DND-41 (cell line): Measurements from ENCODE around the gene EHBP1.

Experiments used
- ATAC-seq: fragments of 200-7000 bp; cut with Tn5 transposase; 3 replicates; pipeline ENCODE4 v1.9.1; 2021; ENCODE audit warnings: low read depth; ENCODE audit not compliant: insufficient read depth
- DNase-seq: peaks from one replicate; pipeline ENCODE4 v3.0.0-alpha.2; 2020
- H2AFZ ChIP-seq: 2 replicates; pipeline ENCODE4 v1.6.0; 2012; ENCODE audit warnings: low read depth, low read length
- H3K27ac ChIP-seq: 2 replicates; pipeline ENCODE4 v1.5.1; 2012; ENCODE audit warnings: low read length, inconsistent platforms
- H3K27me3 ChIP-seq: fragments of 200-600 bp; sonication (generic); 2 replicates; pipeline ENCODE4 v1.6.0; 2012; ENCODE audit warnings: low read length, mild to moderate bottlenecking, inconsistent platforms; ENCODE audit not compliant: insufficient read depth, poor library complexity
- H3K36me3 ChIP-seq: 2 replicates; pipeline ENCODE4 v1.5.1; 2012; ENCODE audit warnings: low read length, inconsistent platforms; ENCODE audit not compliant: insufficient read depth
- H3K4me1 ChIP-seq: 2 replicates; pipeline ENCODE4 v1.5.1; 2012; ENCODE audit warnings: mild to moderate bottlenecking, low read length; ENCODE audit not compliant: insufficient read depth
- H3K4me2 ChIP-seq: 2 replicates; pipeline ENCODE4 v1.6.0; 2012; ENCODE audit warnings: mild to moderate bottlenecking, moderate library complexity, low read length, inconsistent platforms; ENCODE audit not compliant: insufficient read depth
- H3K4me3 ChIP-seq, 2 experiments: fragments of 200-600 bp in 1 of 2; shearing (Covaris generic) in 1 of 2; 2 replicates each; pipeline ENCODE4 v1.5.1; 2012 to 2016; ENCODE audit warnings: inconsistent platforms in 2 of 2, low read length in 2 of 2, mild to moderate bottlenecking in 2 of 2, low read depth in 1 of 2, moderate library complexity in 1 of 2
- H3K79me2 ChIP-seq: 2 replicates; pipeline ENCODE4 v1.6.0; 2012; ENCODE audit warnings: low read length, inconsistent platforms; ENCODE audit not compliant: insufficient read depth
- H3K9ac ChIP-seq: 2 replicates; pipeline ENCODE4 v1.6.0; 2012; ENCODE audit warnings: low read depth, mild to moderate bottlenecking, inconsistent platforms, low read length, moderate library complexity
- H3K9me3 ChIP-seq: 2 replicates; pipeline ENCODE4 v1.5.1; 2012; ENCODE audit warnings: low read length, moderate library complexity, mild to moderate bottlenecking, inconsistent platforms; ENCODE audit not compliant: insufficient read depth, severe bottlenecking
- H4K20me1 ChIP-seq: 2 replicates; pipeline ENCODE4 v1.6.0; 2012; ENCODE audit warnings: low read length; ENCODE audit not compliant: insufficient read depth
- CTCF ChIP-seq: IDR thresholded peaks from 2 replicates; pipeline ENCODE4 v1.5.1; 2012; ENCODE audit warnings: borderline replicate concordance, low read length, moderate library complexity, mild to moderate bottlenecking; ENCODE audit not compliant: poor library complexity, severe bottlenecking; ENCODE audit errors: extremely low read depth
- EZH2 ChIP-seq: IDR thresholded peaks from 3 replicates; pipeline ENCODE4 v1.6.1; 2012; ENCODE audit warnings: borderline replicate concordance, low read depth, mild to moderate bottlenecking, moderate library complexity, low read length, inconsistent platforms; ENCODE audit not compliant: severe bottlenecking

EHBP1 gene

GRCh38 chr2:63038034-63038433, 332.5 kb downstream of the EHBP1 start:
- Histone ChIP-seq H3K4me3 (no peak overlapping the region), H3K4me2 (no peak overlapping the region), H3K27ac (no peak overlapping the region), H3K4me1 (no peaks in the 10 kb centered on the region), H3K27me3 (no peaks in the 10 kb centered on the region), H3K9ac (no peak overlapping the region), H3K9me3 (no peaks in the 10 kb centered on the region), H4K20me1 (no peaks in the 10 kb centered on the region), H2AFZ (no peak overlapping the region), H3K79me2 (no peaks in the 10 kb centered on the region), H3K36me3 (no peaks in the 10 kb centered on the region; the same call in 1 of the 2 replicates)
- ATAC-seq, result no peak
- TF ChIP-seq EZH2 (no peak), CTCF (no peak)
- DNase-seq, result no peak

- Histone ChIP-seq H2AFZ (no peak overlapping the region), H4K20me1 (no peaks in the 10 kb centered on the region), H3K27me3 (no peaks in the 10 kb centered on the region), H3K4me1 (no peaks in the 10 kb centered on the region), H3K4me3 (no peak overlapping the region), H3K9me3 (no peaks in the 10 kb centered on the region), H3K4me2 (no peak overlapping the region), H3K27ac (no peak overlapping the region), H3K9ac (no peak overlapping the region), H3K79me2 (no peaks in the 10 kb centered on the region), H3K36me3 (no peaks in the 10 kb centered on the region; the same call in 1 of the 2 replicates)
- TF ChIP-seq CTCF (no peak), EZH2 (no peak)
- no peak for DNase-seq
- no peak for ATAC-seq
Measured at GRCh38 chr2:63040586-63040985, 335.1 kb downstream of the EHBP1 start.

- H3K4me2 ChIP-seq, result no peak overlapping the region
- no peak overlapping the region for H3K9ac ChIP-seq
- no peak overlapping the region for H2AFZ ChIP-seq
- DNase-seq, result no peak
- no peaks in the 10 kb centered on the region for H3K9me3 ChIP-seq
- no peak for TF ChIP-seq CTCF
- no peak for TF ChIP-seq EZH2
- no peak overlapping the region for H3K27ac ChIP-seq
- no peaks in the 10 kb centered on the region for H4K20me1 ChIP-seq
- H3K4me3 ChIP-seq, result no peak overlapping the region
- H3K36me3 ChIP-seq, result no peaks in the 10 kb centered on the region; the same call in 1 of the 2 replicates
- no peaks in the 10 kb centered on the region for H3K27me3 ChIP-seq
- H3K79me2 ChIP-seq, result no peaks in the 10 kb centered on the region
- no peak for ATAC-seq
- H3K4me1 ChIP-seq, result no peaks in the 10 kb centered on the region
Measured at GRCh38 chr2:63041592-63041991, 336.1 kb downstream of the EHBP1 start.

- no peaks in the 10 kb centered on the region for H4K20me1 ChIP-seq
- H2AFZ ChIP-seq, result no peak overlapping the region
- TF ChIP-seq CTCF, result no peak
- TF ChIP-seq EZH2, result no peak
- H3K4me1 ChIP-seq, result peaks cover 7% of the 10 kb centered on the region
- H3K27ac ChIP-seq, result no peak overlapping the region
- H3K4me3 ChIP-seq, result no peak overlapping the region
- peaks cover 5% of the 10 kb centered on the region for H3K27me3 ChIP-seq
- no peak for ATAC-seq
- H3K79me2 ChIP-seq, result no peaks in the 10 kb centered on the region
- no peak overlapping the region for H3K9ac ChIP-seq
- no peak overlapping the region for H3K4me2 ChIP-seq
- H3K9me3 ChIP-seq, result no peaks in the 10 kb centered on the region
- DNase-seq, result no peak
- no peaks in the 10 kb centered on the region for H3K36me3 ChIP-seq
Measured at GRCh38 chr2:63044362-63045327, 339.1 kb downstream of the EHBP1 start.
